Choroid plexus epithelial cell (primary cell): Measurements from ENCODE around the gene ZBTB43.

ENCODE experiments used
- DNase-seq: peaks from one replicate; pipeline ENCODE4 v3.0.0-alpha.2; 2010; ENCODE audit warnings: low read depth
- H3K4me3 ChIP-seq: 2 replicates; pipeline ENCODE4 v1.5.1; 2011; ENCODE audit warnings: low read depth, mild to moderate bottlenecking, control low read depth, low read length, moderate library complexity
- TF ChIP-seq, protein P1 (sequence below): conservative IDR thresholded peaks from 2 replicates; pipeline ENCODE4 v1.5.1; 2011; ENCODE audit warnings: low read depth, mild to moderate bottlenecking, control low read depth, inconsistent platforms, low read length, moderate library complexity

Gene ZBTB43

GRCh38 chr9:126847051-126847450 is 42.2 kb downstream of the ZBTB43 start:
- DNase-seq: no peak
- TF ChIP-seq, protein P1, sequence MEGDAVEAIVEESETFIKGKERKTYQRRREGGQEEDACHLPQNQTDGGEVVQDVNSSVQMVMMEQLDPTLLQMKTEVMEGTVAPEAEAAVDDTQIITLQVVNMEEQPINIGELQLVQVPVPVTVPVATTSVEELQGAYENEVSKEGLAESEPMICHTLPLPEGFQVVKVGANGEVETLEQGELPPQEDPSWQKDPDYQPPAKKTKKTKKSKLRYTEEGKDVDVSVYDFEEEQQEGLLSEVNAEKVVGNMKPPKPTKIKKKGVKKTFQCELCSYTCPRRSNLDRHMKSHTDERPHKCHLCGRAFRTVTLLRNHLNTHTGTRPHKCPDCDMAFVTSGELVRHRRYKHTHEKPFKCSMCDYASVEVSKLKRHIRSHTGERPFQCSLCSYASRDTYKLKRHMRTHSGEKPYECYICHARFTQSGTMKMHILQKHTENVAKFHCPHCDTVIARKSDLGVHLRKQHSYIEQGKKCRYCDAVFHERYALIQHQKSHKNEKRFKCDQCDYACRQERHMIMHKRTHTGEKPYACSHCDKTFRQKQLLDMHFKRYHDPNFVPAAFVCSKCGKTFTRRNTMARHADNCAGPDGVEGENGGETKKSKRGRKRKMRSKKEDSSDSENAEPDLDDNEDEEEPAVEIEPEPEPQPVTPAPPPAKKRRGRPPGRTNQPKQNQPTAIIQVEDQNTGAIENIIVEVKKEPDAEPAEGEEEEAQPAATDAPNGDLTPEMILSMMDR: no peak
- H3K4me3 ChIP-seq: no peak overlapping the region

- H3K4me3 ChIP-seq: no peak overlapping the region
- DNase-seq: no peak
- TF ChIP-seq, protein P1: no peak
Observed at GRCh38 chr9:126849591-126850225, 44.9 kb downstream of the ZBTB43 start.

- TF ChIP-seq, protein P1: no peak
- DNase-seq: no peak
- no peak overlapping the region for H3K4me3 ChIP-seq
Observed at GRCh38 chr9:126851286-126851880, 46.5 kb downstream of the ZBTB43 start.

DNA sequence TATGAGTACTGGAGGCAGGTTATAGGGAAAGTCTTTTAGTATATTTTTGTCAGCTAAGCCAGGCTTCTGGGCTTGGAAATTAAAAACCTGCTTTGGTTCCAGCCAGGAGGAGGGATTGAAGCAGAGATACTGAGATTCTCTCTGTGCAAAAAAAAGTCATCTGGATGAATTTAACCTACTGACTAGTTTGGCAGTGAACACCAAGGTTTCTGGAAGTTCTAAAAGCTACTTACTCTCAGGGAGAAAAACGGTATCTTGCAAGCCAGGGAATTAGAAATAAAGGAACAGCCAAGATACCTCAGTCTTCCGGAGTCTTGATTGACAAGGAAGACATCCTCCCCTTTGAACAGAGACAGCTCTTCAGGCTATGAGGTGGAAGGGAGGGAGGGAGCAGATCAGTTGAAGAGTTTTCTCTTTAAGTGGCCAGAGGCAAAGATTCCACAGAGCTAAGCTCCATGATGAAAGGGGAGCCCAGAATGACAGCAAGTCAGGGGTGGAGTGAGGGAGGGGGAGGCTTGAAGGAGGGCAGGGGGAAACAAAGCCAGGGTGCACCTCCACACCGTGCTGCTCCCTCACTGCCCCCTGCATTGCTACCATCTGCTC is 47.3 kb downstream of the ZBTB43 start:
- TF ChIP-seq, protein P1: no peak
- H3K4me3 ChIP-seq: no peak overlapping the region

DNA sequence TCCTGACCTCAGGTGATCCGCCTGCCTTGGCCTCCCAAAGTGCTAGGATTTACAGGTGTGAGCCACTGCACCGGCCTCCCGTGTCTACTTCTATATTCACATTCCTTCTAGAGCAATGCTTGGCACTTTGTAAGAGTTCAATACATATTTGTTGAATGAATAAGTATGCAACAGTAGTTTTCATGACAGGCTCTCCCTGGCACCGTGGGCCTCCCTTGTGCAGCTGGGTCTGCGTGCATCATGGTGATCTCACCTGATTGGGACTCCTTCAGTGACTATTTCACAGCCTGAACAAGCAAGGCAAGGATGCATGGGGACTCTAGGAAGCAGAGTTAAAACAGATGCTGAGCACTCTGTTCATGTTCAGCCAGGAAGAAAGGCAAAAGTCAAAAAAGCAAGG is 48.8 kb downstream of the ZBTB43 start:
- DNase-seq: peak; percentile 58
- no peak overlapping the region for H3K4me3 ChIP-seq
- TF ChIP-seq, protein P1: no peak

More for the DNA sequence above, 47.3 kb downstream of the ZBTB43 start:
- DNase-seq: no peak

- peak; percentile 26 for DNase-seq
- TF ChIP-seq, protein P1: no peak
Observed at GRCh38 chr9:126854734-126855133, 49.9 kb downstream of the ZBTB43 start.

More at GRCh38 chr9:126854734-126855133, 49.9 kb downstream of the ZBTB43 start:
- no peak overlapping the region for H3K4me3 ChIP-seq
